ENCODE results near the gene ITPR1. TPM values are rescaled to one million over a fixed set of nuclear protein-coding genes. Genes with fewer than 3 reads are reported as not detected.
A peak's percentile ranks its signal among the peaks of the same experiment; 100 is the strongest.

ITPR1 gene
- total RNA-seq, 1 donor from 2014 or later: 45.9 TPM

- H3K9me3 Mint-ChIP-seq: no peaks in the 10 kb centered on the region
- no peak for DNase-seq (ENCODE audit: extremely low spot score, unreplicated experiment)
- peaks cover 6% of the 10 kb centered on the region for H3K36me3 Mint-ChIP-seq
- H3K27me3 Mint-ChIP-seq: no peaks in the 10 kb centered on the region
- H3K27ac Mint-ChIP-seq: no peak overlapping the region
- H3K4me3 Mint-ChIP-seq: no peak overlapping the region
- peaks cover 23% of the 10 kb centered on the region for H3K4me1 Mint-ChIP-seq (ENCODE audit: unreplicated experiment)
- no peak for TF ChIP-seq CTCF (conservative IDR thresholded peaks at IDR 0.05)
Observed at GRCh38 chr3:4846543-4846942, 353.4 kb downstream of the ITPR1 start.

DNA sequence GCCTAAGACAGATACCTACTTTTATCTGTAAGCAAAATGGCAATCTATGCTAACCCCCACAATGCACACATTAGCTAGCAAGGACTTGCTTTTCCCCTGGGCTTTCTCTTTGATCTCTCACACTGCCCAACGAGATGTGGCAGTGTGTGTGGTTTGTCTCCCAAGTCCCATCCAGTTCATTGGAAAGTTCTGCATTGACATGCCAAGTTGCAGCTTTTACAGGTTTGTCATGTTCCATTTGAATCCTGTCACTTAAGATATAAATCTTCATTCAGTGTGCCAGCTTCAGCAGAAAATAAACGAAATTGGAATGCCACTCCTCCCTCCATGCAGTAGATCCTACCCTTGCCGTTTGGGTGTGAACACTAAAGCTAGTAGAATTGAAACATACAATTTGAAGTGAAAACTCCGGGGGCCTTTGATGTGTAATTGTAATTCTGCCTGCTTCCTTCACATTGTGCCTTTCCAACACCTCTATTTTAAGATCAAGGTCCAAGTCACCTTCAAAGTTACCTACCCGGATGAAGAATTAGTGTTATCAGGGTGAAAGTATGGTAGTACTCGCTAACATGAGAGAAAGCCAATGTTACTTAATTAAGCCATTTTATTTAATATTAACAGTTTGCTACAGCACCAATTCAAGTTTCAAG, 355.2 kb downstream of the ITPR1 start:
- Mint-ChIP-seq H3K4me1 (ENCODE audit: unreplicated experiment) (peaks cover 23% of the 10 kb centered on the region), H3K36me3 (peaks cover 5% of the 10 kb centered on the region), H3K27me3 (no peaks in the 10 kb centered on the region), H3K9me3 (no peaks in the 10 kb centered on the region), H3K4me3 (peak overlapping the region; percentile 55), H3K27ac (peak overlapping the region; percentile 81)
- TF ChIP-seq CTCF (conservative IDR thresholded peaks at IDR 0.05): no peak
- DNase-seq (ENCODE audit: extremely low spot score, unreplicated experiment): no peak

DNA sequence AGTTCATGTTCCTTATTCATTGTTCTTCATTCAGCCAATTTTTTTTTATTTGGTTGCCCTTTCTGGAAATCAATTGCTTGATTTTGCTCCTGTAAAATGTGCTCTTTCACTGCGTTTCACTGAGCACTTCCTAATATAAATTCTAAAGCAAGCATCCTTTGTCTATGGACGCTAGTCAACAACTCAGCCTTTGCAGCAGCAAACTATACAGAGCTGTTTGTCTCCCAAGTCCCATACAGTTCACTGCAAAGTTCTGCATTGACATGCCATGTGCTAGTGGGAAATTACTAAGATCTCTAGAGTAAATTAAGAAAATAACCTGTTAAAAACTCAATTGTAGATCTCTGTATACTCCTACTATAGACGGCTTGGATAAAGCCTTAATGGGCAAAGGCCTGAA, 356.0 kb downstream of the ITPR1 start:
- H3K4me3 Mint-ChIP-seq: peak overlapping the region; percentile 3
- TF ChIP-seq CTCF (conservative IDR thresholded peaks at IDR 0.05): no peak
- H3K27ac Mint-ChIP-seq: peak overlapping the region; percentile 12
- peaks cover 5% of the 10 kb centered on the region for H3K9me3 Mint-ChIP-seq
- H3K36me3 Mint-ChIP-seq: no peaks in the 10 kb centered on the region
- DNase-seq (ENCODE audit: extremely low spot score, unreplicated experiment): no peak
- peaks cover 30% of the 10 kb centered on the region for H3K4me1 Mint-ChIP-seq (ENCODE audit: unreplicated experiment)
- no peaks in the 10 kb centered on the region for H3K27me3 Mint-ChIP-seq

GRCh38 chr3:4849739-4850138, 356.6 kb downstream of the ITPR1 start:
- no peaks in the 10 kb centered on the region for H3K27me3 Mint-ChIP-seq
- DNase-seq (ENCODE audit: extremely low spot score, unreplicated experiment): no peak
- peaks cover 30% of the 10 kb centered on the region for H3K4me1 Mint-ChIP-seq (ENCODE audit: unreplicated experiment)
- H3K9me3 Mint-ChIP-seq: peaks cover 5% of the 10 kb centered on the region
- peak overlapping the region; percentile 21 for H3K4me3 Mint-ChIP-seq
- TF ChIP-seq CTCF (conservative IDR thresholded peaks at IDR 0.05): no peak
- H3K27ac Mint-ChIP-seq: no peak overlapping the region
- no peaks in the 10 kb centered on the region for H3K36me3 Mint-ChIP-seq

DNA sequence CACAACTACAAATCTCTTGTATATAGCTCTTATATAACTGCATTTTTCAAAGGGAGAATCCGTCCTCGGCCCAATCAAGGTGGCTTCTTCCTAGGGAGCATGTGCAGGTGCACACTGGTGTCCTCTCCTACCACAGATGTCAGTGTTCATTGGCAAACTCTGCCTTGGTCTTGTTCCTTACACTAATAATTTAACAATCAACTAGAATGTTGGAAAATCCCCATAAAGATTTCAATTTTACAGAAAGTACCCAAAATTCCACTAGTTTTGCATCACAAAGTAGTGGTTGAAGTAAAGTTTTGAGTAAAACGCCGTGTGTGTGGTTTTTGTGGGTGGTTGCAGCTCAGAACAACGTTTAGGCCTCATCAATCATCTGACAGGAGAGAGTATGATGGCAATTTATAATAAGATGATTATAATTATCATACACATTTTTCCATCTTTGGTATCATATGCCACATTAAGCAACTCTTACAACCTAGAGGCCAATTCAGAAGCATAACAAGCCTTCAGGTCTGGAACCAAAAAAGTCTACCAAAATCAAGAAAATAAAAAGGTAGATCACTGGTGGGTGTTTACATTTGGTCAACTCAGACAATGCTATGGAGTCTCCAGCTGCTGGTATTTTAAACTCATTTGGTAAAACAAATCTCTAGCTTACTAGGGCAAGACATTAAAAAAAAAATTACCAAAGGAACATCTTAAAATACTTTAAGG, 357.2 kb downstream of the ITPR1 start:
- Mint-ChIP-seq H3K36me3 (no peaks in the 10 kb centered on the region), H3K4me1 (ENCODE audit: unreplicated experiment) (peaks cover 30% of the 10 kb centered on the region), H3K9me3 (peaks cover 5% of the 10 kb centered on the region), H3K27ac (no peak overlapping the region), H3K27me3 (no peaks in the 10 kb centered on the region), H3K4me3 (no peak overlapping the region)
- DNase-seq (ENCODE audit: extremely low spot score, unreplicated experiment): no peak
- no peak for TF ChIP-seq CTCF (conservative IDR thresholded peaks at IDR 0.05)

Data from type B pancreatic cell (in vitro differentiated cells).